ENCODE results near the gene DIS3L.

GRCh38 chr15:66309828-66310227 is 16.5 kb downstream of the DIS3L start:
- TF ChIP-seq E2F1 (CRISPR knock-in tag; IDR thresholded peaks at IDR 0.05) (no peak), CTCF (IDR thresholded peaks at IDR 0.05) (no peak), PRRX2 (CRISPR knock-in tag; IDR thresholded peaks at IDR 0.05) (no peak), AFF4 (CRISPR knock-in tag; IDR thresholded peaks at IDR 0.05; ENCODE audit: borderline replicate concordance) (no peak), ELF4 (CRISPR knock-in tag; IDR thresholded peaks at IDR 0.05; ENCODE audit: low read depth) (no peak)
- TF ChIP-seq, protein P1, sequence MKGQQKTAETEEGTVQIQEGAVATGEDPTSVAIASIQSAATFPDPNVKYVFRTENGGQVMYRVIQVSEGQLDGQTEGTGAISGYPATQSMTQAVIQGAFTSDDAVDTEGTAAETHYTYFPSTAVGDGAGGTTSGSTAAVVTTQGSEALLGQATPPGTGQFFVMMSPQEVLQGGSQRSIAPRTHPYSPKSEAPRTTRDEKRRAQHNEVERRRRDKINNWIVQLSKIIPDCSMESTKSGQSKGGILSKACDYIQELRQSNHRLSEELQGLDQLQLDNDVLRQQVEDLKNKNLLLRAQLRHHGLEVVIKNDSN (CRISPR knock-in tag; IDR thresholded peaks at IDR 0.05): no peak
